Right lung (tissue), 5 donors: Measurements from ENCODE around the gene COL28A1. TPM values are rescaled to one million over a fixed set of nuclear protein-coding genes. Genes with fewer than 3 reads are reported as not detected.
"Not testable (repeated sequence)": the region's sequence is repeated elsewhere in the genome, so short reads cannot be mapped to it uniquely, and the experiment has no call there.

Experiments
- DNase-seq, 2 donors: peaks; one replicate each; pipeline ENCODE4 v3.0.0-alpha.2; 2013
- polyA plus RNA-seq, 5 donors: library from polyadenylated mRNA; unstranded; fragments of 120-200 nt; gene quantifications; one replicate each; pipeline versions ENCODE4 v1.2.1 to v1.2.3, GENCODE V29; 2013; ENCODE audit warnings: inconsistent platforms in 1 of 5, low replicate concordance in 1 of 5; ENCODE audit not compliant: insufficient read length in 5 of 5, insufficient read depth in 1 of 5

The COL28A1 gene
- polyA plus RNA-seq, 5 donors, result 1.6 to 3.1 (median 2.2) TPM

DNA sequence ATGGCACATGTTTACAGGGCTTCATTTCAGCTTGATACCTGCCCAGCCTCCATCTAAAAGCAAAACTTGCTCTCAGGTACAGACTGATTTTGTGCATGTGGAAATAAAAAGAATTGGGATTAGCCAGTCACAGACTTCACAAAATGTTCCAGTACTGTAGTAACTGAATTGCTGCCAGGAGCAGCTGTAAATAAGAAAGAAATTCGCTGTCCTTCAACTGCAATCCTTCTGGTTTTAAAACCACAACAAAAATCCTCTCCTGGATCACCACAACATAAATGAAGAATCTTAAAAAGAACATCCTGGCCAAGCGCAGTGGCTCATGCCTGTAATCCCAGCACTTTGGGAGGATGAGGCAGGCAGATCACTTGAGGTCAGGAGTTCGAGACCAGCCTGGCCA lies 27.1 kb upstream of the COL28A1 start:
- DNase-seq, result no peak

DNA sequence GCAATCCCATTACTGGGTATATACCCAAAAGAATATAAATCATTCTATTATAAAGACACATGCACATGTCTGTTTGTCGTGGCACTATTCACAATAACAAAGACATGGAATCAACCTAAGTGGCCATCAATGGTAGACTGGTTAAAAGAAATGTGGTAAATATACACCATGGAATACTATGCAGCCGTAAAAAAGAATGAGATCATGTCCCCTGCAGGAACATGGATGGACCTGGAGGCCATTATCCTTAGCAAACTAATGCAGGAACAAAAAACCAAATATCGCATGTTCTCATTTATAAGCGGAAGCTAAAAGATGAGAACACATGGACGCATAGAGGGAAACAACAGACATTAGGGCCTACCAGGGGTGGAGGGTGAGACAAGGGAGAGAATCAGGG lies 25.9 kb upstream of the COL28A1 start:
- DNase-seq, result not testable (repeated sequence)

DNA sequence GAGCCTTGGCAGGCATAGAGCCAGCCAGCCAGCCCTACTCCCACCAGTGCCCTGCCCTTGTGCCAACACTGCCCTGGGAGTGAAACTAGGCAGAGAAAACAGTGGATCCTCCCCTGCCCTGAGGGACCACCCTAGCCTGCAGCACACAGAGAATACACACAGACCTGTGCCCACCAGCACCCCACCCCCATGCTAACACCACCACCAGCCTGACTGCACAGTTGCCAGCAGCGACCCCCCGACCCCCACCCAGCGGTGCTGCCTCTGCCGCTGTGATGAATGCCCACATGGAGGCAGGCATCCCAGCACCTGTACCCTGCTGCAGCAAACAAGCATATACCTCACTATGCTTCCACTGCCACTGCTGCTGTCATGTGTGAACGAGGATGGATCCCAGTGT lies 21.6 kb upstream of the COL28A1 start:
- no peak for DNase-seq

DNA sequence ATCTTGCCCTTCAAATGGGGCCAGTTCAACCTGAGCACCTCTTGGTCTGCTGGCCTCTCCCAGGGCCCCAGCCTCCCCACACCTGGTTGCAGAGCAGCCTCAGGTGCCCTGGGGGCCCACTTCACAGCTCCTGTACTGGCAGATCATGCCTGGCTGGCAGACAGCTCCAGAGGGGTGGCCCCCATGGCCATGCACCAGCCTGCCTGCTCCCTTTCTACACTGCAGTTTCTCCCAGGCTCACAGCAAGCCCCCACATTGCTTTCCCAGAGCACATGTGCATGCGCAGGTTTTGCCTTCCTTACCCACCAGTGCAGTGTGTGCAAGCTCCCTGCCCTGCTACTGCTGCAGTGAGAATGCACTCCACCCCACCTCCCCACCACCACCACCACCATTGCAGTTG lies 21.2 kb upstream of the COL28A1 start:
- no peak for DNase-seq

DNA sequence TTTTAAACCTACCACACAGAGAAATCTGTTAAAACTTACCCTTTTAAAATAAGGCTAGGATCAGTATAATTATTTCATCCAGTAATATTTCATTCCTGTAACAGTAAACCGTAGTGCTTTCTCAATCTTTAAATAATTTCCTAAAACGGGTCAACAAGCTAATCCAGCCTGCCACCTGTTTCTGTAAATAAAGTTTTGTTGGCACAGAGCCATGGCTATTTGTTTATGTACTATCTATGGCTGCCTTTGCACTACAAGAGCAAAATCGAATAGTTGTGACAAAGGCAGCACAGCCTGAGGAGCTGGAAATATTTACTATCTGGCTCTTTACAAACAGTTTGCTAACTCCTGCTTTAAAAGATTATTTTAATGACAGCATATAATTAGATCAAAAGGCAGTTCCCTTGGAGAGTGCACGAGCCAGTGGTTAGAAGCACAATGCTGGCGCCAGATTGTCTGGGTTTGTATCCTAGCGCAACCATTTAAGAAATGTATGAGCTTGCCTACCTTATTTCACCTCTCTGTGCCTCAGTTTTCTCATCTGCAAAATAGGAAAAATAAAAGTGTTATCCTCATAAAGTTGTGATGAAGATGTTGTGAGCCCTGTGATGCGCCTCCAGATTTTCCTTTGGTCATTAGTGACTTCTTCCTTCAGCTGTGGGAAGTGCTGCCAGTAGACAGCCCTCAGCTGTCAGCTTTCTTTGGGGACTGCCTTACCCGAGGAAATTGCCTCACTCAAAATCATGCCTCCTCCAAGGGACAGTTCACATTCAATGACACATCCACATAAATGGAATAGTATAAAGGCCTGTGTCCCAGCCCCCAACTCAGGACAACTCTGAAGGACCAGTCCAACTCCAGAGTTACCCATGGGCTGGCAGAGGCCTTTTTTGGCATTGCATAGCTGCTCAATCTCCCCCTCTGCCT lies 19.2 kb upstream of the COL28A1 start:
- no peak for DNase-seq

DNA sequence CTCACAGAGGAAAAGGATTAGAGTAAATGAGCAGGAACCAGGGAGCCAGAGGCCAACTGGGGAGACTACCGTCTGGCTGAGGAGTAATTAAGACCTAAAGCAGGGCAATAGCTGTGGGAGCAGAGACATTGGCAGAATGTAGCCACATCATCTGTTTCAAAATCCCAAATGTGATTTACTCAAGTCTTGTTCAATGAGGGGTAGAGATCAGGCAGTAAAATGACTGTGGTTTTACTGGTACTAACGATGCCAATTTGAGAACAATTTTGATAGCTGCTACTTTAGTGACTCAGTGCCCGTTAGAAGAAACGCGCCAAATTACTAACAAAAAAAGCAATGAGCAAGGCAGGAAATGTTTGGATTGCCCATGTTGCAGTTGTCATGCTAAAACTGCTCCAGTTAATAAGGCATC lies 18.4 kb upstream of the COL28A1 start:
- no peak for DNase-seq

DNA sequence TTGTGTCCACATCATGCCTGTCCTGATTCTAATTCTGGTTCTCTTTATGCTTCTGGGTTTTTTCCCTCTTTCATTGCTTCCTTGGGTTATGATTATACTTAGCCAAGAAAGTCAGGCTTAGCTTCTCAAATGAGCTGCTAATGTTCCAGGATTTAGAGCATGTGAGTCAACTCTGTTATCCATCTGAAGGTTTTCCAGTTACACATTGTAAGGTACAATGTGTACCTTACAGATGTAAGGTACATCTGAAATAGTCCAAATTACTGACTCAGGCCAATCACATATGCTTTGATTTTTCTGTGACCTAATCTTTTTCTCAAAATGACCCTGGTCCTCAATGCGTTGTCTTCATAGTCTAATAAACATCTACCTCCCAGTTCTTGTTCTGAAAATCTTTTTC lies 17.7 kb upstream of the COL28A1 start:
- no peak for DNase-seq

DNA sequence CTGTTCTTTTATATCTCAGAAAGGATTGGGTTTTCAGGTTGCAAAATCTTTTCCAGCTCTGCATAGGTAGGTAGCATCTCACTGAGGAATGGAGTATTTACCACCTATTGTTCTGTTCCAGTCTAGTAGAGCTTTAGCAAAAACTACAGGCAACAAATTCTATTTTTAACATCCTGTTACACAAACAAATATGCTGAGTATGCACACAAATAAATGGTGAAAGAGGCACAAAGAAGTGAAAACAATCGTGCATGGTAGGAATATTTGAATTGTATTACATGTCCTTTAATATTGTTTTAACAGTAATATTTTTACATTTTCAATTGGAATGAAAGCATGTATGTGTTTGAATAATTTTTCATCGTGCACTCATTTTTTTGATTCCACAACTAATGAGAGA lies 16.5 kb upstream of the COL28A1 start:
- no peak for DNase-seq

DNA sequence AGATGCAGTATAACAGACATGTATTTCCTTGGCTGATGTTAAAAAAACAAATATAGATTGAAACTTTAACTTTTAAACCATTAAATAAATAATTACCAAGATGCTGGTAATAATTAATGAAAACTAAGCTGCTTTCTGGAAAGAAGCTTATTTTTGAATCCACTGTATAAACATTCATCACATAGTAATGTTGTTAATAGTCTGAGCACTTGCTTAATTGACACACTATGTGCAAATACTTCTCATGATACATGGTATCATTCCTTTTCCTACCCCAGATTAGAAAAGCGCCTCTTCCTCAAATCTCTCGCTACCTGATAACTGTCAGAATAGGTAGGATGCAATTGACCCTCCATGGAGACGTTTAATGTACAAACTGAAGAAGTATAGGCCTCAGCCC lies 15.0 kb upstream of the COL28A1 start:
- no peak for DNase-seq

DNA sequence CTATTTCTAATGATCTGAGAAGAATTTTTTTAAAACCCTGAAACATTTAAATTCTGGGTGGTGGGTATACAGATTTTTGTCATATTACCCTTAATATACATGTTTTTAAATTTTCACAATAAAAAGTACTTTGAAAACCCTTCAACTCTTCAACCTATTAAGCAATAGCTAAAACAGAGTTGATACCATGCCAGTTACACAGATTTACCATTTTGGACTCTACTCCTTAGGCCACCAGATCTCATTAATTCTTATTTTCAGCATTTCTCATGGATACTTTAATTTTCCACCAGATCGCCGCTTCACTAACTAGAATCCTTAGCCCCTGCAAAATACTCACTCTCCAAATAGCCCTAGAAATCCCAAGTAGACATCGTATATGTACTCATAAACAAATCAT lies 12.7 kb upstream of the COL28A1 start:
- no peak for DNase-seq

DNA sequence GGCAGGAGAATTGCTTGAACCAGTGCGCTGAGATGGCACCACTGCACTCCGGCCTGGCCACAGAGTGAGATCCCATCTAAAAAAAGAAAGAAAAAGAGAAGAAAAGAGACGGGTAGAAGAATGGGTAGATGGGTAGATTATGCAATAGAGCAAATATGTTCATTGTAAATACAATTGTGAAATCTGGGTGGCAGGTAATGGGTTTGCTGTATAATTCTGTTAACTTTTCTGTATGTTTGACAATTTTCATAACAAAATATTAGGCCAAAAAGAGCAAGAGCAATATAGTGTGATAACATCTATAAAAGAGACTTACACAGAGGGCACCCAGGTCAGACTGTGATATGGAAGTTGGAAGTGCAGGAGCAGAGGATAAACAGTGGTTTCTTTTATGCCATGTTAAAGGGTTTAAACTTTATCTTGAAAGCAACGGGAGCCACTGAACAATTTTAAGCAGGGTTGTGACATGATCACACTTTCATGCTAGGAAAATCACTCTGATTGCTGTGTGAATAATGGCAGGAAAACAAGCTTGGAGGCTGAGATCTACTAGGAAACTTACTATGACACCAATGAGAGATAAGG lies 6.7 kb upstream of the COL28A1 start:
- DNase-seq, result no peak

DNA sequence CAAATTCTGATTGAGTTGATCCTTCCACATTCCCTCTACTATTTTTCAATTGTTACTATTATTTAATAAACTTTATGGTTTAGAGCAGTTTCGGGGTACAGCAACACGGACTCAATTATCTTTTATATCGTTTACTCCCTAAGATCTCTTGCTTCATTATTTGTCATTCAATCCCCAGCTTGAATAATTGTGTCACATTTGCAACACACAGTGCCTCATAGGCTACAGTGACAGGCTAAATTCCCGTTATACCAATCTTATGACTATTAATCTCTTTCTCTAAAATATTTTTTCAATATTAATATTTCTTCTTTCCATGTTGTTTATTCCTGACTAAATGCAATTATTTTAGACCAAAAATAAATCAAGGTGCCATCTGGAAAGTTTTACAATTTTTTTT lies 4.0 kb upstream of the COL28A1 start:
- DNase-seq, result no peak

DNA sequence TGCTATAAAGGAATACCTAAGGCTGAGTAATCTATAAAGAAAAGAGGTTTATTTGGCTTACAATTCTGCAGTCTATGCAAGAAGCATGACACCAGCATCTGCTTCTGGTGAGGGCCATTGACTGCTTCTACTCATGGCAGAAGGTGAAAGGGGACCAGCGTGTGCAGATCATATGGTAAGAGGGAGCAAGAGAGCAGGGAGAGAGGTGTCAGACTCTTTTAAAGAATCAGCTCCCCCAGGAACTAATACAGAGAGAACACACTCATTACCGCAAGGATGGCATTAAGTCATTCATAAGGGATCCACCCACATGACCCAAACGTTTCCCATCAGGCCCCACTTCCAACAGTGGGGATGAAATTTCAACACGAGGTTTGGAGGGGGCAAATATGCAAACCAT lies 3.5 kb upstream of the COL28A1 start:
- DNase-seq, result no peak

DNA sequence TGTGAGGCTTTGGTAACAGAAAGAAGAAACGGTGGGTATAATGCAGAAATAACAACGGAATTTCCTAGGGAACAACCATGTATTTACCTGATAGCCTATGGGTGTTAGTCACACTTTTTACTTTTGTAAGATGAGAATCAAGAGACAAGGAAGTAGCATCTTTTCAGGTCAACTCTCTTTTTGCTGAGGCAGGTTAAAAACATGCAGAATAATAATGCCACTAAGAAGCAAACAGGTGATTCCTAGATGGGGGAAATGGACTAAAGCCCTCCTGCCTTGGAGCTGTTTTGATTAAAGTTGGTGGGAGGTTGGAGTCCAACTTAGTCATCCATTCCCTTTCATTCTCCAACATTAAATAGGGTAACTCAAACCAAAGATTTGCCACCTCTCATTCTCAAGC lies 2.0 kb upstream of the COL28A1 start:
- DNase-seq, result no peak

DNA sequence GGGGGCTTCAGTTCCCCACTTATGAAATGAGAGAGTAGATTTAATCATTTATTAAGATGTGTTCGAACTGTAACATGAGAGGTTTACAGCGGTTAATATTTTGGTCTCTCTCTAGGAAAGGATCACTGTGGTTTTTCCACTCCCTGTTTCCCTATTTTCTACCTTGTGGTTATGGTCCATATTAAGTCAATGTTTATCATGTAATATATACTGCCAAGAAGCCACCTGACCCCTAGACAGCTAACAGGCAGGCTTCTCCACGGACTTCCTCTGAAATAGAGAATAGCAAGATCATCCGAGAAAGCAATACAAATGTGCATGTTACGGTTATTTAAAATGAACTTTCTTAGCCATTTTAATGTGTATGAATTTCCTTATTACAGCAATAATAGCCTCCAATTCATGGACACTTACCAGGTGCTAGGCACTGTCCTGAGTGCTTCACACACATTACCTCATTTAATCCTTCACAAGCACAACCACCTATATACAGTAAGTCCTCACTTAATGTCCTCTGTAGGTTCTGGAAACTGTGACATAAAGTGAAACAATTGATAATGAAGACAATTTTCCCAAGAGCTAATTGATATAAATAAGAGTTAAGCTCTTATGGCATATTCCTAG lies 835 bp upstream of the COL28A1 start:
- DNase-seq, result no peak

DNA sequence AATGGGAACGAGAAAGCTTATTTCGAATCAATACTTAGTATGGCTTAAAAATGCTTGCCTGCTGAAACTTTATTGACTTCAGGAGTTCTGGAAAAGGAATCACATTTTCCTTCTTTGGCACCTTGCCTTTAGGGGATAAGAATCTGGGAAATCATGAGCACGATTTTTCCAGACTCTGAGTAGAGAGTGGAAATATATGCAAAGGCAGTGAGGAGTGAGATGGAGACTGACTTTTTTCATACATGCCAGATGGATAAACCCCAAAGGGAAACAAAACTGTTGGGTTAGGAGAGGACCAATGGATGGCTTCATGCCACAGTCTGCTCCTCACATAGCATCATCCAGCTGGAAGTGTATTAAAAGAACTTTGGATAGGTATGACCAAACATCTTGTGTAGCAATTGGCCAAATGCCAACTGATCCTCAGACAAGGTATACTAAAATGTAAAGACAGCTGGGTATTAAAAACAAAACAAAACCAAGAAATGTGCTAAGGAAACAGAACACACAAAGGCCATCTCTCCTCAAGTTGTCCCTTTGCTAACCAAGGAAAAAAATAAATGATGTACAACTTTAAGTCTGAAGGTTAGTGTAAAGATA lies 1.7 kb downstream of the COL28A1 start:
- no peak for DNase-seq

DNA sequence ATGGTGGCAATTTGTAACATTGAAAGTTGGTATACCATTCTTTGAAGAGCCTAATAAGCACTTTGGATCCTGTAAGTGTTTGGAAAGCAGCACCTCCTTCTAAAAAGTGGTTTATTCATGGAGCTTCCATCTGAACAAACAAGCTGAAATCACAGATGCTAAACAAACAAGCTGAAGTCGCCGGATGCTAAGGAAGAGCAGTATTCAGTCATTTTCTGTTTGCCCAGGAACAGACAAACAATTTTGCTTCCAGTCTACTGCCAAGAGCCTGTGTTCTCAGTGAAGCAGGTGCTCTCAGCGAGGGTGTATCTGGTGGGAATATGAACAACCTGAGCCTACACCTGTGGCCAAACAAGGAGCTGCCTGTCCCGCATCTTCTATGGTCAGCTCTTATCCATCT lies 6.3 kb downstream of the COL28A1 start:
- no peak for DNase-seq

DNA sequence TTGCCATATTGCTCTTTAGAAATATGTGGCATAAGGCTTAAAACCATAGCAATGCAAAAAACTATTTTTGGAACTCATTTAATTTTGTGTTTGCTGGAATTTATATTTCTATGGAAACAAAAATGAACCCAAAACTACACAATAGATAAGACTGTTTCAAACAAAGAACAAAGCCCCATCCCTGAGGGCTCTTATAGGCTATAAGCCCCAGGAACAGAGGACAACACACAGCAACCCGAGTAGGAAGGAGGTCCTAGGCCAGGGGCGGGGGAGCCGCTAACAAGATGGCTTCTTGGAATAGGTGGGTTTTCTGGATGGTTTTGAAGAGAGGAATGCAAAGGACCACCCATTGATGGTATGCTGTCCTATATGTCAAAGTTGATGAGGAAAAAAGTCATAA lies 8.6 kb downstream of the COL28A1 start:
- DNase-seq, result no peak

DNA sequence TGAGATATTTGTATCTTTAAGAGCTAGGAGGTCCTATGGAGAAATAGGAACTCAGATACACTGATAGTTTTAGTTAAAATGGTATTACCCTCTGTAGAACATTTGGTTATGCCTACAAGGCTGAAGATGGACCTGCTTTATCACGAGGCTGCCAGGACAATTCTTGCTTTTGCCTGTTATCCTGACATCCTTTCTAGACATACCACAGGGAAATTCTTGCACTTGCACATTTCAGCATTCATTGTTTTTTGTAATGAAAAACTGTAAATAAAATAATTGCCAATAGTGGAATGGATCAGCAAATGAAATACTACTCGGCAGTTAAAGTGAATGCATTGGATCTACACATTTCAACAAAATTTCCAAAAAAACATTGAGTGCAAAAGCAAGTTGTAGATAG lies 9.7 kb downstream of the COL28A1 start:
- no peak for DNase-seq

DNA sequence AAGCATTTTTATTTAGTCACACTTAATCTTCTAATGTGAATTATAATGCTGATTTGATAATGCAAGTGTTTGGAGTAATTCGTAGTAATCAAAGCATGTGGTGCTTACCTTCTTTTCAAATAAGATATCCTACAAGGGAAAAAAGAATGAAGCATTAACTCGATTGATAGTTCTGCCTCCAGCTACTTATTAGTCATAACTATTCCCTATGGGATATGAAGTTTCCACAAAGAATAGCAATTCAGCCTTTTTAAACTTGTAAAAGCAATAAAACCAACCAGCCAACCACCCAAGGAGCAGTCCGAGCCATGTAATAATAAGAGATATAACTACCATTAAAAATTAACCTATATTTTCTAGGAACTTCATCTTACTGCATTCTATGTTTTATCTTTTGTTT lies 11.6 kb downstream of the COL28A1 start:
- DNase-seq, result no peak

DNA sequence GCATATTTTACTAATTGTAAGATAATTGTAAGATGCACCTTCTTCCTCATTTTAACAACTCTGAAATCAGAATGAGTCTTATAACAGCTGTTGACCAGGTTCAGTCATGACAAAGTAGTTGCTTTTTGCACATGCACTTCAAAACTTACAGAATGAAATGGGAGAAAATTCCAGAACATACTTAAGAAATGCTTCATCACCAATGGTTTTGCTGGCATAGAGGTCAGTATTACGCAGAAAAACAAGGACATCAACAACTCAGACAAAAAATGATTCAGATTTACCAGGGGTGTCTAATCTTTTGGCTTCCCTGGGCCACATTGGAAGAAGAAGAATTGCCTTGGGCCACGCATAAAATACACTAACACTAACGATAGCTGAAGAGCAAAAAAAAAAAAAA lies 13.3 kb downstream of the COL28A1 start:
- no peak for DNase-seq

DNA sequence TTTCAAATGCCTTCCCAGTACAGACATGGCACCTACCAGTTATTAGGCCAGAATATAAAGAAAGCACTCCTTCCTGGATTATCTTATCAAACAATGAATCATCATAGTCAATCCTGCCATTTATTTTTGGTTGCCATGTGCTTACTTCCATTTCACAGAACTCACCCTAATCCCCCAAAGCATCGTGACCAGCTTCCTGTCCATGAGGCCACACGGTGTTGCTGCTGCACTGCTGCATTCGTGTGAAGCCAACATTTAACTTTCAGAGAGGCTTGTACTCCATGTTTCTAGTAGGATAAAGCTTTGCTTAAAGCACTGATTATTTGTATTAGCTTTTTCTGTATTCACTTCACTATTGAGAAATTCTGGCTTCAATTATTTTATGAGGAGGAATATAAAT lies 14.4 kb downstream of the COL28A1 start:
- no peak for DNase-seq

DNA sequence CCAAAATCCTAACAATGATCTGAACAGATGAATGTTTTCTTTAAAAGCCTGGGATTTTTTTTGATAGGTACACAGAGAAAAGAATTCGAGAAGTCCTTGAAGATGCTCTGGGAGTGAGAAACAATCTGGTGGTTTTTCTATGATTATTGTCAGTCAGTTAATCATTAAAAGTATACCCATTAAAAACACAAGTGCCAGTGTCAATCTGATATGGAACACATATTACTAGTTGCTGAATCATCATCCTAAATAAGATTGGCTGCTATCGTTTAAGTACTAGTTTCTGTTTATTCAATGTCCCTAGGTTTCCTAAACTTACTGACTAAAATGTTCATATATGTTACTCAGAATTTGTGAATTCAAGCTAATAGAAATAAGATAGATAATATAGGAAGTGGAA lies 16.1 kb downstream of the COL28A1 start:
- no peak for DNase-seq
